A549 (cell line): Measurements from ENCODE around the gene GGNBP2. TPM values are rescaled to one million over a fixed set of nuclear protein-coding genes. Genes with fewer than 3 reads are reported as not detected.

Experiments used
- ATAC-seq, 2 experiments: fragments of 200-7000 bp in 1 of 2; fragments of >200 bp in 1 of 2; cut with Nextera tagmentation in 1 of 2; cut with Tn5 transposase in 1 of 2; 3 replicates each; pipeline versions ENCODE4 v1.8.0 to v1.9.1; 2018 to 2020; ENCODE audit warnings: mild to moderate bottlenecking in 1 of 2, moderate library complexity in 1 of 2
- CTCF ChIA-PET: fragments of 300-600 bp; sonication (Branson Sonifier 250); formaldehyde crosslinking; extraction: SDS; loops from one replicate; lab custom pipeline; 2021; ENCODE audit warnings: antibody characterized with exemption, inconsistent platforms; lab: Yijun Ruan, JAX
- POLR2A ChIA-PET: fragments of 350-600 bp; formaldehyde crosslinking; extraction: SDS; loops from one replicate; lab custom pipeline; 2021; ENCODE audit warnings: antibody characterized with exemption, inconsistent platforms; lab: Yijun Ruan, JAX
- DNase-seq, 2 experiments: peaks; one replicate each; pipeline versions ENCODE4 v3.0.0 to v3.0.0-alpha.2; 2011 to 2016; ENCODE audit warnings: low read depth in 1 of 2, low spot score in 1 of 2
- FAIRE-seq: peaks from 2 replicates; lab custom pipeline; 2011; peaks lifted over from hg19 to GRCh38; lab: Jason Lieb, UNC
- H3K27ac ChIP-seq, 2 experiments: fragments of >200 bp; sonication (Bioruptor Twin); formaldehyde crosslinking; 3 replicates each; pipeline ENCODE4 v1.5.1; 2016 to 2017
- H3K4me1 ChIP-seq: fragments of >200 bp; sonication (Bioruptor Twin); formaldehyde crosslinking; 3 replicates; pipeline ENCODE4 v1.6.1; 2016
- H3K4me2 ChIP-seq: fragments of >200 bp; sonication (Bioruptor Twin); formaldehyde crosslinking; 3 replicates; pipeline ENCODE4 v1.6.1; 2016
- H3K4me3 ChIP-seq: fragments of >200 bp; sonication (Bioruptor Twin); formaldehyde crosslinking; 3 replicates; pipeline ENCODE4 v1.5.1; 2016
- H3K9me3 ChIP-seq: fragments of >200 bp; sonication (Bioruptor Twin); formaldehyde crosslinking; 3 replicates; pipeline ENCODE4 v1.6.1; 2016
- BHLHE40 ChIP-seq: IDR thresholded peaks from 2 replicates; pipeline ENCODE4 v1.6.1; 2012; ENCODE audit warnings: low read depth, low read length, inconsistent platforms
- CBX2 ChIP-seq: fragments of 200-600 bp; sonication (generic); IDR thresholded peaks from 2 replicates; pipeline ENCODE4 v1.6.1; 2016; ENCODE audit warnings: low read depth, mild to moderate bottlenecking, borderline replicate concordance
- CBX8 ChIP-seq: fragments of 200-600 bp; sonication (generic); IDR thresholded peaks from 2 replicates; pipeline ENCODE4 v1.6.1; 2016
- CHD2 ChIP-seq: fragments of 150-350 bp; IDR thresholded peaks from 2 replicates; pipeline ENCODE4 v1.6.1; 2014; ENCODE audit warnings: low read length; ENCODE audit not compliant: partially characterized antibody
- E2F6 ChIP-seq: IDR thresholded peaks from 2 replicates; pipeline ENCODE4 v1.6.1; 2012; ENCODE audit warnings: low read depth, borderline replicate concordance
- EHF ChIP-seq: fragments of 250-450 bp; sonication (Bioruptor Pico); IDR thresholded peaks from 2 replicates; pipeline ENCODE4 v1.5.0; 2020; ENCODE audit warnings: mild to moderate bottlenecking
- FOXS1 ChIP-seq: fragments of 250-450 bp; sonication (Bioruptor Pico); IDR thresholded peaks from 2 replicates; pipeline ENCODE4 v1.5.0; 2020; ENCODE audit warnings: mild to moderate bottlenecking, moderate library complexity
- GATA3 ChIP-seq: IDR thresholded peaks from 2 replicates; pipeline ENCODE4 v1.6.1; 2012; ENCODE audit warnings: borderline replicate concordance
- HDAC2 ChIP-seq: fragments of 200-600 bp; sonication (generic); IDR thresholded peaks from 2 replicates; pipeline ENCODE4 v1.6.1; 2016
- HMGXB4 ChIP-seq: fragments of 250-450 bp; sonication (Bioruptor Pico); IDR thresholded peaks from 2 replicates; pipeline ENCODE4 v1.5.0; 2021; ENCODE audit warnings: mild to moderate bottlenecking, moderate library complexity, borderline replicate concordance
- HOXA7 ChIP-seq: fragments of 250-450 bp; sonication (Bioruptor Pico); IDR thresholded peaks from 2 replicates; pipeline ENCODE4 v1.5.0; 2020; ENCODE audit warnings: mild to moderate bottlenecking, moderate library complexity
- HOXB13 ChIP-seq: fragments of 250-450 bp; sonication (Bioruptor Pico); IDR thresholded peaks from 2 replicates; pipeline ENCODE4 v1.5.0; 2020; ENCODE audit warnings: low read depth, mild to moderate bottlenecking, moderate library complexity
- JUN ChIP-seq, 2 experiments: fragments of >200 bp; sonication (Bioruptor Twin); formaldehyde crosslinking; IDR thresholded peaks; 2 replicates in 1 of 2; 3 replicates in 1 of 2; pipeline ENCODE4 v1.6.1; 2016 to 2017
- JUNB ChIP-seq: fragments of >200 bp; sonication (Bioruptor Twin); formaldehyde crosslinking; IDR thresholded peaks from 2 replicates; pipeline ENCODE4 v1.6.1; 2016
- KDM1A ChIP-seq: fragments of 200-600 bp; sonication (generic); IDR thresholded peaks from 2 replicates; pipeline ENCODE4 v1.6.1; 2016; ENCODE audit warnings: low read depth, mild to moderate bottlenecking
- PBX3 ChIP-seq: IDR thresholded peaks from 2 replicates; pipeline ENCODE4 v1.6.1; 2012
- POLR2A ChIP-seq: IDR thresholded peaks from 2 replicates; pipeline ENCODE4 v1.6.1; 2012; ENCODE audit warnings: mild to moderate bottlenecking, low read length
- POLR2AphosphoS2 ChIP-seq: conservative IDR thresholded peaks from 2 replicates; pipeline ENCODE4 v1.6.1; 2012; ENCODE audit warnings: low read length, improper control_type of control experiment, inconsistent platforms
- RARB ChIP-seq: fragments of 250-450 bp; sonication (Bioruptor Pico); IDR thresholded peaks from 2 replicates; pipeline ENCODE4 v1.8.0; 2021; ENCODE audit warnings: mild to moderate bottlenecking, moderate library complexity
- REST ChIP-seq: fragments of 200-600 bp; sonication (generic); IDR thresholded peaks from 2 replicates; pipeline ENCODE4 v1.6.1; 2016; ENCODE audit warnings: antibody characterized with exemption, mild to moderate bottlenecking, moderate library complexity
- TFCP2L1 ChIP-seq: fragments of 250-450 bp; sonication (Bioruptor Pico); IDR thresholded peaks from 2 replicates; pipeline ENCODE4 v1.5.0; 2021; ENCODE audit warnings: mild to moderate bottlenecking
- USF2 ChIP-seq: fragments of 450-650 bp; IDR thresholded peaks from 2 replicates; pipeline ENCODE4 v1.6.1; 2014; ENCODE audit warnings: antibody characterized with exemption
- ZC3H11A ChIP-seq: fragments of 450-650 bp; IDR thresholded peaks from 2 replicates; pipeline ENCODE4 v1.6.1; 2014; ENCODE audit warnings: antibody characterized with exemption, mild to moderate bottlenecking
- WGBS: methylation state at CpG from one replicate; pipeline ENCODE4 v1.1.6; 2017; ENCODE audit errors: missing lambda C conversion rate; 5-methylcytosine and 5-hydroxymethylcytosine counted together
- polyA plus RNA-seq, 4 experiments: library from polyadenylated mRNA; depleted of rRNA in 3 of 4; stranded (reverse); fragments of >200 nt; fragmentation: RNase III in 1 of 4; extraction: RNeasy Plus Mini Kit Qiagen cat#74134 plus additional on column Dnase treatment in 1 of 4; gene quantifications; 2 replicates in 3 of 4; 3 replicates in 1 of 4; pipeline ENCODE4 v1.2.3, GENCODE V29; 2011 to 2017

The GGNBP2 gene
- polyA plus RNA-seq, 2 of the 4 experiments (the other 2 are of a cell fraction), result 83.7 to 144 TPM

GRCh38 chr17:36592716-36593321 lies 48.1 kb downstream of the GGNBP2 start:
- ChIA-PET CTCF (interaction anchor here (1.0 to 6.8 kb wide), 7 partner anchors 9 to 647 kb away, joined by 3 to 71 read pairs (median 3); partner anchors contain the start of genes GGNBP2 and MRM1), POLR2A (interaction anchor here (2.1 kb wide), 2 partner anchors 8 to 11 kb away, joined by 6 to 12 read pairs; partner anchors contain the start of gene MRM1)
- no peak for DNase-seq
- peak overlapping the region; percentile 82 for H3K4me3 ChIP-seq
- TF ChIP-seq CBX2 (no peak), KDM1A (no peak), JUNB (no peak), POLR2AphosphoS2 (no peak), HOXB13 (no peak), HMGXB4 (CRISPR knock-in tag) (no peak), CBX8 (no peak), PBX3 (no peak), RARB (CRISPR knock-in tag) (no peak), HOXA7 (CRISPR knock-in tag) (no peak), BHLHE40 (no peak), JUN (IDR thresholded peaks at IDR 0.05) (no peak), HDAC2 (no peak), E2F6 (no peak), TFCP2L1 (no peak), POLR2A (no peak), USF2 (no peak), GATA3 (no peak)
- peak; percentile 7 to 13; a peak in 5 of 6 replicates for ATAC-seq
- no peak for FAIRE-seq
- H3K27ac ChIP-seq, result peak overlapping the region; percentile 75 to 92; a peak in 3 of 6 replicates
- peaks cover 16% of the 10 kb centered on the region for H3K4me1 ChIP-seq
- 67% methylated on average over 4 of the region's 4 CpGs for WGBS
- H3K4me2 ChIP-seq, result peak overlapping the region; percentile 83
- no peaks in the 10 kb centered on the region for H3K9me3 ChIP-seq

- CTCF ChIA-PET, result interaction anchor here (0.5 to 6.8 kb wide), 14 partner anchors 8 to 646 kb away, joined by 3 to 71 read pairs (median 3); partner anchors contain the start of genes GGNBP2 and MRM1
- WGBS, result 90% methylated on average over 8 of the region's 8 CpGs
- POLR2A ChIA-PET, result interaction anchor here (0.6 kb wide), 1 partner anchor 37 kb away, joined by 6 read pairs; no protein-coding TSS in a partner anchor
- FAIRE-seq, result no peak
- no peak overlapping the region for H3K4me3 ChIP-seq
- H3K4me2 ChIP-seq, result no peak overlapping the region
- no peak overlapping the region for H3K27ac ChIP-seq
- H3K9me3 ChIP-seq, result no peaks in the 10 kb centered on the region
- no peak for ATAC-seq
- TF ChIP-seq REST (no peak), FOXS1 (CRISPR knock-in tag) (no peak), HDAC2 (no peak), CHD2 (no peak), EHF (CRISPR knock-in tag) (no peak), CBX8 (no peak), ZC3H11A (no peak)
- DNase-seq, result no peak
- peaks cover 16% of the 10 kb centered on the region for H3K4me1 ChIP-seq
Observed at GRCh38 chr17:36593656-36594316, 49.1 kb downstream of the GGNBP2 start.
